Measurements from ENCODE around the gene IKZF2.

The IKZF2 gene

DNA sequence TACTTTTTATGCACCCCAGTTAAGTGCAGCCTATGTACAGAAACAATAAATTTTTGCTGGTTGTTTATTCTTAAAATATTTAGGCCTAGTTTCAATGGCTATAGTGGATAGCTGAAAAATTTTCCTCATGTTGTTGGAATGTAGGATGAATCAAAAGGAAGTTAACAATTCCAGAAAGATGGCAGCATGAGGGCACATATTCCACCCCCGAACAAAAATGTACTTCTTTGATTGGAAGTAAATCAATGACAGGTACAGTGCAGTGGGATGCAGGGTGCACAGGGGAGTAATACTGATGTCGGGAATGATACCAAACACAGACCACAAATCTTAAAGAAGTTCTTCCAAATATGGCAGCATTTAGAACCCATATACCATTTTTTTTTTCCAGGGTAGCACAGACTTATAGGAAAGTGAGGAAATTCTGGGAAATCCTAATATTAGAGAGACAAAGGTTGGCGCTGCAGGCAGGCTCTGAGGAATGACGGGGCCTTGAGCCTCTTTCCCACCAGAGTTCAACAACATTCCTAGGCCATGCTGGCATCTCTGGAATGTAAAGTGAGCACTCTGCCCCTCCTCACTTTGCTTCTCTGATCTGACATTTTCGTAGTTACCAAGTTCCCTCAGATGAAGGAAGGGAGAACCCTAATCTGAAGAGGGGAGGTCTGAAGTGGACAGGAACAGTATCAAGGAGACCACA, 36.6 kb upstream of the IKZF2 start:
- Histone ChIP-seq H2AFZ (ENCODE audit: low read depth) (no peak overlapping the region), H3K4me3 (IDR thresholded peaks at IDR 0.05; ENCODE audit: insufficient read depth, low read depth, low read length) (no peak overlapping the region), H3K9ac (no peak overlapping the region)

DNA sequence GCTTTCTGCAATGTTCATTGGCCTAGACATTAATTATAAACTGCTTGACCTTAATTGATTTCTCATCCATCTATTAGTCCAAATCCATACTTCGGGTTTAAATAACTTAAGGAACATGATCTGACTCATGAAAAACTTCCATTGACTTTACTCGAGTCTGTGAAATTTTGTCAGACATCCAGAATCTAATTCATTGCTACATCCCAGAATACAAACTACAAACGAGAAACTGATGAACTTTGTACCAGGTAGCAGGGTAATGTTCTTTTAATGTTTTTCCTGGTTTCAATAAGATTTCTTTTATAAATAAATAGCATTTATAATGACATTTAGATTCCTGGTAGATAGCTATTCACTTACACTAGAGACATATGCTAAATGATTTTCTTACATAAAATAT, 36.0 kb upstream of the IKZF2 start:
- H3K4me2 ChIP-seq: no peak overlapping the region
- H2AFZ ChIP-seq (ENCODE audit: low read depth): no peak overlapping the region
- no peak overlapping the region for H3K9ac ChIP-seq
- H3K4me3 ChIP-seq (IDR thresholded peaks at IDR 0.05; ENCODE audit: insufficient read depth, low read depth, low read length): no peak overlapping the region
- no peaks in the 10 kb centered on the region for H3K4me1 ChIP-seq (ENCODE audit: low read depth, poor library complexity, severe bottlenecking)
- H3K27ac ChIP-seq: no peak overlapping the region
- TF ChIP-seq, protein P1, sequence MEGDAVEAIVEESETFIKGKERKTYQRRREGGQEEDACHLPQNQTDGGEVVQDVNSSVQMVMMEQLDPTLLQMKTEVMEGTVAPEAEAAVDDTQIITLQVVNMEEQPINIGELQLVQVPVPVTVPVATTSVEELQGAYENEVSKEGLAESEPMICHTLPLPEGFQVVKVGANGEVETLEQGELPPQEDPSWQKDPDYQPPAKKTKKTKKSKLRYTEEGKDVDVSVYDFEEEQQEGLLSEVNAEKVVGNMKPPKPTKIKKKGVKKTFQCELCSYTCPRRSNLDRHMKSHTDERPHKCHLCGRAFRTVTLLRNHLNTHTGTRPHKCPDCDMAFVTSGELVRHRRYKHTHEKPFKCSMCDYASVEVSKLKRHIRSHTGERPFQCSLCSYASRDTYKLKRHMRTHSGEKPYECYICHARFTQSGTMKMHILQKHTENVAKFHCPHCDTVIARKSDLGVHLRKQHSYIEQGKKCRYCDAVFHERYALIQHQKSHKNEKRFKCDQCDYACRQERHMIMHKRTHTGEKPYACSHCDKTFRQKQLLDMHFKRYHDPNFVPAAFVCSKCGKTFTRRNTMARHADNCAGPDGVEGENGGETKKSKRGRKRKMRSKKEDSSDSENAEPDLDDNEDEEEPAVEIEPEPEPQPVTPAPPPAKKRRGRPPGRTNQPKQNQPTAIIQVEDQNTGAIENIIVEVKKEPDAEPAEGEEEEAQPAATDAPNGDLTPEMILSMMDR (conservative IDR thresholded peaks at IDR 0.05; ENCODE audit: low read depth, low read length): no peak
- H3K27me3 ChIP-seq (ENCODE audit: insufficient read depth, low read depth): no peaks in the 10 kb centered on the region
- H4K20me1 ChIP-seq (ENCODE audit: insufficient read depth): no peaks in the 10 kb centered on the region
- no peaks in the 10 kb centered on the region for H3K79me2 ChIP-seq (ENCODE audit: insufficient read depth, low read depth)
- H3K36me3 ChIP-seq (ENCODE audit: insufficient read depth): no peaks in the 10 kb centered on the region

More for the DNA sequence above, 36.6 kb upstream of the IKZF2 start:
- TF ChIP-seq, protein P1 (conservative IDR thresholded peaks at IDR 0.05; ENCODE audit: low read depth, low read length): no peak
- H4K20me1 ChIP-seq (ENCODE audit: insufficient read depth): no peaks in the 10 kb centered on the region
- H3K27me3 ChIP-seq (ENCODE audit: insufficient read depth, low read depth): no peaks in the 10 kb centered on the region
- no peak overlapping the region for H3K27ac ChIP-seq
- no peaks in the 10 kb centered on the region for H3K79me2 ChIP-seq (ENCODE audit: insufficient read depth, low read depth)
- H3K4me2 ChIP-seq: no peak overlapping the region
- no peaks in the 10 kb centered on the region for H3K4me1 ChIP-seq (ENCODE audit: low read depth, poor library complexity, severe bottlenecking)
- H3K36me3 ChIP-seq (ENCODE audit: insufficient read depth): no peaks in the 10 kb centered on the region

DNA sequence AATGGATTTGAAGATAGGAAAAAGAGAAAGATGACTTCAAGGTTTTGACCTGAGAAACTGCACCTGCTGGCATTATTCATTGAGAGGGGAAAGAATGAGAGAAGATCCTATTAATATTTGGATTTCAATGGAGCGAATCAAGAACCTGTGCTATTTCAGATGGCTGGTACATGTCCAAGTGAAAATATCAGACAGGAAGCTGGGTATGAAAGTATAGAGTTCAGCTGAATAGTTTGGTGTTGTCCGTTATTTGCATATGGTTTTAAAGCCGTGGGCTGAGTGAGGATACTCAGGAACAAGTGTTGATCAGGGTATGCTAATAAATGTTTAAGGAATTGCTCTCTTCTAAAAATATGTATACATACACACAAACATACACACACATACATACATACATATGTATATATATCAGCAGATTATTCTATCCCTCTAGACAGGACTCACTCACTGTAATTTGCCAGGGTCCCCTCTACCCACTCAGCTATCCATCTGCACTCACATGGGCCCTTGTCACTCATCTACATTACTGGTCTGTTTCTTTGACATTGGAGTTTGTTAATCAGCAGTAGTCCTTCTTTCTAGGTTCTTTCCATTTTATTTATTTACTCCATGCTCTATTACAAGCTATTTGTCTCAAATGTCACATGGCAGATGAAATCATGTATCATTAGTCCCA, 33.9 kb upstream of the IKZF2 start:
- no peak overlapping the region for H3K27ac ChIP-seq

DNA sequence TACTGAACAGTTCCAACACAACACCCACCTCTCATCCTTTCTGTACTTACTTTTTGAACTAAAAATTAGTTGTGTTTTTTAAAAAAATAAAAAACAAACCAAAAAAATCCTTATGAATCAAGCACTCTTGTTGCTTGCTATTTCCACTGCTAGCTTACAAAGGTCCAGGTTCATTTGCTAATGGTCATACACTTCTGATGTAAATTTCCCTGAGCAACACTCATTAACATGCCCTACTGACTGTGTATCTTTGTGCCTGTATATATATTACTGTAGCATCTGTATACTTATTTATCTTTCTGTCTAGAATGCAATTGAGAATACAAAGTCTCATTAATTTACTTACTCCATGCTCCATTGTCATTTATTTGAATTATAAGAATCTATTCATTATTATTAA, 30.3 kb upstream of the IKZF2 start:
- H3K79me2 ChIP-seq (ENCODE audit: insufficient read depth, low read depth): no peaks in the 10 kb centered on the region
- H4K20me1 ChIP-seq (ENCODE audit: insufficient read depth): no peaks in the 10 kb centered on the region
- H3K27ac ChIP-seq: no peak overlapping the region
- H3K9ac ChIP-seq: no peak overlapping the region
- no peaks in the 10 kb centered on the region for H3K4me1 ChIP-seq (ENCODE audit: low read depth, poor library complexity, severe bottlenecking)
- H2AFZ ChIP-seq (ENCODE audit: low read depth): no peak overlapping the region
- no peak overlapping the region for H3K4me2 ChIP-seq
- H3K4me3 ChIP-seq (IDR thresholded peaks at IDR 0.05; ENCODE audit: insufficient read depth, low read depth, low read length): no peak overlapping the region
- TF ChIP-seq, protein P1 (conservative IDR thresholded peaks at IDR 0.05; ENCODE audit: low read depth, low read length): no peak
- H3K27me3 ChIP-seq (ENCODE audit: insufficient read depth, low read depth): no peaks in the 10 kb centered on the region
- H3K36me3 ChIP-seq (ENCODE audit: insufficient read depth): no peaks in the 10 kb centered on the region

More for the DNA sequence above, 33.9 kb upstream of the IKZF2 start:
- Histone ChIP-seq H3K9ac (no peak overlapping the region), H4K20me1 (ENCODE audit: insufficient read depth) (no peaks in the 10 kb centered on the region), H3K79me2 (ENCODE audit: insufficient read depth, low read depth) (no peaks in the 10 kb centered on the region), H3K4me1 (ENCODE audit: low read depth, poor library complexity, severe bottlenecking) (no peaks in the 10 kb centered on the region), H2AFZ (ENCODE audit: low read depth) (no peak overlapping the region), H3K4me3 (IDR thresholded peaks at IDR 0.05; ENCODE audit: insufficient read depth, low read depth, low read length) (no peak overlapping the region), H3K27me3 (ENCODE audit: insufficient read depth, low read depth) (no peaks in the 10 kb centered on the region), H3K36me3 (ENCODE audit: insufficient read depth) (no peaks in the 10 kb centered on the region), H3K4me2 (no peak overlapping the region)
- TF ChIP-seq, protein P1 (conservative IDR thresholded peaks at IDR 0.05; ENCODE audit: low read depth, low read length): no peak
